Measurements from ENCODE around the gene MTO1.

DNA sequence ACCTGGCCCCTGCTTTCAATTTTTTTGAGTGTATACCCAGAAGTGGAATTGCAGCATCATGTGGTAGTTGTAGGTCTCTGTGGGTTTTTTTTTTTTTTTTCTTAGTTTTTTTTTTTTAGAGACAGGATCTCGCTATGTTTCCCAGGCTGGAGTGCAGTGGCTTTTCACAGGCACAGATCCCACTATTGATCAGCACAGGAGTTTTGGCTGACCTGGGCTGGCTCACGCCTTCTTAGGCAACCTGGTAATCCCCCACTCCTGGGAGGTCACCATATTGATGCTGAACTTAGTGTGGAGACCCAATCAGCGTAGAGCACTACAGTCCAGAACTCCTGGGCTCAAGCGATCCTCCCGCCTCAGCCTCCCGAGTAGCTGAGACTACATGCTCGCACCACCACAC is 25.9 kb downstream of the MTO1 start:
- TF ChIP-seq, protein P1, sequence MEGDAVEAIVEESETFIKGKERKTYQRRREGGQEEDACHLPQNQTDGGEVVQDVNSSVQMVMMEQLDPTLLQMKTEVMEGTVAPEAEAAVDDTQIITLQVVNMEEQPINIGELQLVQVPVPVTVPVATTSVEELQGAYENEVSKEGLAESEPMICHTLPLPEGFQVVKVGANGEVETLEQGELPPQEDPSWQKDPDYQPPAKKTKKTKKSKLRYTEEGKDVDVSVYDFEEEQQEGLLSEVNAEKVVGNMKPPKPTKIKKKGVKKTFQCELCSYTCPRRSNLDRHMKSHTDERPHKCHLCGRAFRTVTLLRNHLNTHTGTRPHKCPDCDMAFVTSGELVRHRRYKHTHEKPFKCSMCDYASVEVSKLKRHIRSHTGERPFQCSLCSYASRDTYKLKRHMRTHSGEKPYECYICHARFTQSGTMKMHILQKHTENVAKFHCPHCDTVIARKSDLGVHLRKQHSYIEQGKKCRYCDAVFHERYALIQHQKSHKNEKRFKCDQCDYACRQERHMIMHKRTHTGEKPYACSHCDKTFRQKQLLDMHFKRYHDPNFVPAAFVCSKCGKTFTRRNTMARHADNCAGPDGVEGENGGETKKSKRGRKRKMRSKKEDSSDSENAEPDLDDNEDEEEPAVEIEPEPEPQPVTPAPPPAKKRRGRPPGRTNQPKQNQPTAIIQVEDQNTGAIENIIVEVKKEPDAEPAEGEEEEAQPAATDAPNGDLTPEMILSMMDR (IDR thresholded peaks at IDR 0.05; ENCODE audit: poor library complexity) = no peak
- no peak for TF ChIP-seq EZH2 (IDR thresholded peaks at IDR 0.05; ENCODE audit: borderline replicate concordance)
- no peak for TF ChIP-seq EZH2phosphoT487 (IDR thresholded peaks at IDR 0.05; ENCODE audit: low read depth, severe bottlenecking, unreplicated experiment)

All from hepatocyte (in vitro differentiated cells).